GM19438 (cell line): ENCODE measurements around the gene MDH2.
"Not testable (repeated sequence)": the region's sequence is repeated elsewhere in the genome, so short reads cannot be mapped to it uniquely, and the experiment has no call there.

Source experiments
- ATAC-seq: cut with Tn5 transposase; IDR thresholded peaks from one replicate; pipeline ENCODE4 v1.9.1; 2021; ENCODE audit warnings: low read depth; ENCODE audit not compliant: unreplicated experiment

Gene MDH2

DNA sequence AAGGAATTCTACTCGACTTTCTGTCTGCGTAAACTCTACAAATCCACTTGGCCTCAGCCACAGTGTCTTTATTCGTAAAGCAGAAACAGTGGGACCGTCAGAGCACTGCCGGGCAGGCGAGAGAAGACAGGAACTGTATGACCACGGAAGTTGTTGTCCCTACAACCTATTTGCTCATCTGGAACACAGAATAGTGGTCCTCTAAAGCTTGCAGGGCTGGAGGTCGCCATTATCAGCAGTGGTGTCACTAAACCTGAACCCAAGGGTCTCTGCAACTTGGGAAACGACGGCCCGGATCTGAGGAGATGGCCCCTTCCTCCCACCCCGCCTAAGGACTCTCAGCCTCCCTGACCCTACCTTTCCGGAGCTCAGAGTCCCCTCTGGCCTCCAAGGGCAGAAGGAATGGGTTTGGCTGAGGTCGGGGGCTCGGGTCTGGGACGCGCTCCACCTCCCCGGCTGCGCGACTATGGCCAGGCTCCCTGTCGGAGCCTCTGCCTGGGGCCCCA is 548 bp upstream of the MDH2 start:
- no peak for ATAC-seq

DNA sequence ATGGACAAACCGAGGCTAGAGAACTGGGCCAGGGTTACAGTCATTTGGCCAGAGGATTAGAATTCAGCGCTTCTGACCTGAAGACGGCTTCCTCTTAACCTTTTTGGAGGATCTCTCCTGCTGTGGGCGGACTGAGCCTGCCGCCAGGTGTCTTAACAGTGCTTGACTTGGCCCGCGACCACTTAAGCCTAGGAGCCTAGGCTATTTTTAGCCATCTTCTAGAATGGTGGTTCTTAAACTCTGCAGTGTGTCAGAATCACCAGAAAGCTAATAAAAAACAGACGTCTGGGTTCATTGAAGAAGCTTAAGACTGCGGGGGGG is 722 bp downstream of the MDH2 start:
- ATAC-seq: no peak

DNA sequence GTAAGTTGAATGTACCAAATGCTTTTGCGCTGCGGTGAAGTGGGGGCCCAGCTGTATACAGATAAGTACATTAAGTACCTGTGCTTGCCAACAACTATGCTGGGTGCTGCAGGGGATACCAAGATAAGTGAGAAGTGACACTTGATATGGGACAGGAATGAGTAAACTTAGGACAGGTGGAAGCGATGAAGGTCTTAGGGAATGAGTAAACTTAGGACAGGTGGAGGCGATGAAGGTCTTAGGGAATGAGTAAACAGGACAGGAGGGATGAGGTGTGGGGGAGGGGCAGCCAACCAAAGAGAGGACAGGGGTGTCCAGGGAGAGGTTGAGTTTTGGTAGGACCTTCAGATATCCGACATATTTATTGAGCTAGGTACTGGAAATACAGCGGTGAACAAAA is 1.4 kb downstream of the MDH2 start:
- no peak for ATAC-seq

DNA sequence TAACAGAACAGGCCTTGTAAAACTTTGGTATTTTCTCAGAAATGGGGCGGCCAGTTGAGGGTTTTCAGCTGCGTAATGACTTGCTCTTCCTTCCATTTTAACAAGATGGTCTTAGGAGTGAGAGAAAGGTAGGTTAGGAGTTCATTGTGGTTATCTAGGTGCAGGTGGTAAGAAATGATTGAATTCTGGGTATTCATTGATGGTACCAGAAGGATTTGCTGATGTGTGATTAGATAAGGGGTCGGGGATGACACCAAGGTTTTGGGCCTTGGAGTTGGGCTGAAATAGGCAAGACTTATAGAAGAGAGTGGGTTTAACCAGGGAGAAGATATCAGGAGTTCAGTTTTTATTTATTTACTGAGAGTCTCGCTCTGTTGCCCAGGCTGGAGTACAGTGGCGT is 2.6 kb downstream of the MDH2 start:
- ATAC-seq: no peak

DNA sequence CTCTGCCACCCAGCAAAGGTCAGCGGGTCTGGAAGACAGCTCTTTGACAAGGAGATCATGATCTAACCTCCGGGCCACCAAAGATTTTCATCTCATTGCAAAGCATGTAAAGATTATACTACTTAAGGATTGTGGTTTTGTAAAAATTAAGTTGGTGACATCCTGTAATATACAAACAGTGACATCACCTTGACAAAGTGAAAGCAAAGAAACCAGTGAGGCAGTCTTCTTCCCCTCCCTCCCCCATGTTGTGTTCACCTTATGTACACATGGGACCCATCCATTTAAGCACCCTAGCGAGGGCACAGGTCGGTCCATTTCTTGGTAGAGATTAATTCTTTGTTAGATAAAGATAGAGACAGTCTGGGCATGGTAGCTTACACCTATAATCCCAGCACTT is 3.9 kb downstream of the MDH2 start:
- no peak for ATAC-seq

DNA sequence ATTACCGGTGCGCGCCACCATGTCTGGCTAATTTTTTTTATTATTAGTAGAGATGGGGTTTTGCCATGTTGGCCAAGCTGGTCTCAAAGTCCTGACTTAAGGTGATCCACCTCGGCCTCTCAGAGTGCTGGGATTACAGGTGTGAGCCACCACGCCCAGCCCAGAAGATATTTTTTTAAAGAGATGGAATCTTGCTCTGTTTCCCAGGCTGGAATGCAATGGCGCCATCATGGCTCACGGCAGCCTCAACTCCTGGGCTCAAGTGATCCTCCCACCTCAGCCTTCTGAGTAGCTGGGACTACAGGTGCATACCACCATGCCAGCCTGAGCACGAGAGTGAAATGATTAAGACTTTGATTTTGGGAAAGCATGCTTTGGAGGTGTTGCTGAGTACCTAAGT is 4.8 kb downstream of the MDH2 start:
- ATAC-seq: not testable (repeated sequence)

DNA sequence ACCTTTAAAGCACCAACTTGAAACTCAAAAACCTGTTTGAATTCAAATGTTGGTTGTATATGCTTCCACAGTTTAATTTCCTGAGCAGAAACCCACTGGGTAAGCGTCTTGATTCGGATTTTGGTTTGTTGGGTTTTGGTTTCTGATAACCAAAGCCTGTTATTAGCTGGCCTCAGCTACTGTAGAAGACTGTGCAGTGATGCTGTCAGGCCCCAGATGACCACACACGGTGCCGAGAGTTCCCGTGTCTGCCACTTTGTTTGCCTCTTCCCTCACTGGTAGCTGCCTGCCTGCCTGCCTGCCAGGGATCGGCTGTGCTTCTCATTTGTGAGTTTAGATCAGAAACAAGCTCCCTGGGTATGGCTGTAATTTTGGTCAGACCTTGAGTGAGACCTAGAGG is 5.6 kb downstream of the MDH2 start:
- ATAC-seq: no peak

DNA sequence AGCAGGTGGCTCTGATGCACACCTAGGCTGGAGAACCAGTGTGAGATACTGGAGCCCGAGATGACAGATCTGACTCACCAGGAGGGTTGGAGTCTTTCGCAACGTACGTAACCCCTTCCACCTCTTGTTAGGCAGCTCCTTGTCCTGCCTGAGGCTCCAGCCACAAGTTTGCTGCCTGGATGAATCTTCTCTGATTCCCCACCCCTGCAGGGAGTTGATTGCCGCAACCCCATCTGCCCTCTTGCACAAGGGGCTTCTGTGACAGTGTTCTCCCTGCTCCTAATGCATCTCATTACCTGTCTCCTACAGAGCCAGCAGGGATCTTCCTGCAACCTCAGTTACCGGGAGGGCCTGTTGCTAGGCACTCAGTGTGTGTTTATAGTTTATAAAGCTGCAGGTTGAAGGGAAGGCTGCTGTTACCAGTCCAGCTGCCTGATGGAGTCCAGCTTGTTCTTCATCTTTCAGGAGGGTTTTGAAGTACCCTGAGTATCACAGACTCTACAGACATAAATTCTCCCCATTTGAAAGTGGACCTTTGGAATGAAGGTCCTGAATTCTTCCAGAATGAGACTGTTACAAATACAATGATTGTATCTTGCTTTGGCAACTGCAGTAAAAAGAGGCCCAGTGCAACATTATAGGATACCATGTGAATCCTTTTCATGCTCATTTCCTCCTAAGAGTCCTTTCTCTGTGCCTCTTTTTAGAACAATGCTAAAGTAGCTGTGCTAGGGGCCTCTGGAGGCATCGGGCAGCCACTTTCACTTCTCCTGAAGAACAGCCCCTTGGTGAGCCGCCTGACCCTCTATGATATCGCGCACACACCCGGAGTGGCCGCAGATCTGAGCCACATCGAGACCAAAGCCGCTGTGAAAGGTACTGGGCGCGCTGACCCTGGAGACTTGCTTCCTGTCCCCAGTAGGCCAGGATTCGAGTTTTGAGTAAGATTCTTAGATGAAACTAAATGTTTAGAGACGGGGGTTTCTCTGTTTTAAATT is 6.5 kb downstream of the MDH2 start:
- no peak for ATAC-seq

DNA sequence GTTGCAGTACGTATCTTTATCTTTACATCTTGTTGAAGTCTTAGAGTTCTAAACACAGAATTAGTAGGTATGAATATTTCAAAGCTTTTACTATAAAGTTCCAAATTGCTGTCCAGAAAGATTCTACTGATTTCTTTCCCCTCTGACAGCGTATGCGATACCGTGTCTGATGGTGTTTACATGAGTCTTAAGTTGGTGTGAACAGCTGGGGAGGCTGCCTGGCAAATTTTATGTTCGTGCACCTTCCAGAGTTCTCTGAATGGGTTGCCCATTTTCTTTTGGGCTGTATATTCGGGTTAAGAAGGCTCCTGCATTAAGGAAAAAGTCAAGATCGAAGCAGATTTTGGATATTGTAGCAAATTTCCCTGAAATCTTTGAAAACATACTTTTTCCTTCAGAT is 8.3 kb downstream of the MDH2 start:
- ATAC-seq: no peak

DNA sequence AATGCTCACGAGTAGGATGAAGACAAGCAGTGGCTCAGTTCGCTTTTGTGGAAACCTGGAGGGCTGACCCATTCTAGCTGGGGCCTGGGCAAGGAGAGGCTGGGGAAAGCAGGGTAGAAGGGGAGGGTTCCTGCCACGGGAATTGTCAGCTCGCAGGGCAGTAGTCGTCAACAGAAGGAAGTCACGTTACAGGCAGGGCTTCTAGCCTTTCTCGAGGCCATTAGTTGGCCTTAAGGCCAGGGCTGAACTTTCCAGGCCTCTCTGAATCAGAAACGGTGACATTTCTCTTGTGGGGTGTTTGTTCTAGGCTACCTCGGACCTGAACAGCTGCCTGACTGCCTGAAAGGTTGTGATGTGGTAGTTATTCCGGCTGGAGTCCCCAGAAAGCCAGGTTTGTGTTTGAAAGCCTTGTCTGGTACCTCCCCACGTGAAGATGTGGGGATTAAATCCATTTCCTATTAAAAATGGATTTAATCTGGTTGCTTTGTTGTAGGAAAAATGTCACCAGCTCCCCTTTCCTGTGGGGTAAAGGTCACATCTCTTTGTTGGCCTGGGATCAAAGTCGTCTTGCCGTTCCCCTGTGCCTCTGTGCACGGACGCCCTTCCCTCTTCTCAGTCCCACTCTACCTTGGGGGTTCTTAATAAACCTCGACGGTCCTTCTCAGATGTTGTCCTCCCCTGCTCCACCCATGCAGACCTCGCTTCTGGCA is 9.4 kb downstream of the MDH2 start:
- no peak for ATAC-seq

DNA sequence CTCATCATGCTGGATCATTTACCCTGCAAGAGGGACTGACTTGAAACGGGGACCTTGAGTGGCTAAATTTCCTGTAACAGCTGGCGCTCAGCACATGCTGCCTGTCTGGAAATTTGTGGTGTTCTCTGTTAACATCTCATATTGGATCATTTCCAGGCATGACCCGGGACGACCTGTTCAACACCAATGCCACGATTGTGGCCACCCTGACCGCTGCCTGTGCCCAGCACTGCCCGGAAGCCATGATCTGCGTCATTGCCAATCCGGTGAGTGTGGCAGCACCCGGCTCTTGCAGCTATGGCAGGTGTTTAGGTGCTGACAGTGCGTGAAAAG is 9.9 kb downstream of the MDH2 start:
- no peak for ATAC-seq

DNA sequence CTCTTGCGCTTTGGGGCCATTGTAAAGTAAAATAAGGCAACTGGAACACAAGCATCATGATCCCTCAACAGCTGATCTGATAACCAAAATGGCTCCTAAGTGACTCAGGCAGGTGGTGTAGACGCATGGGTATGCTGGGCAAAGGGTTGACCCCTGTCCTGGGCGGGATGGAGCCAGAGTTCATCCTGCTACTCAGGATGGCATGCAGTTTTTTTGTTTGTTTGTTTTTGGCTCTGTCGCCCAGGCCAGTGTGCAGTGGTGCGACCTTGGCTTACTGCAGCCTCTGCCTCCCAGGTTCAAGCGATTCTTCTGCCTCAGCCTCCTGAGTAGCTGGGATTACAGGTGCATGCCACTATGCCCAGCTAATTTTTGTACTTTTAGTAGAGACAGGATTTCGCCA is 10.8 kb downstream of the MDH2 start:
- not testable (repeated sequence) for ATAC-seq

DNA sequence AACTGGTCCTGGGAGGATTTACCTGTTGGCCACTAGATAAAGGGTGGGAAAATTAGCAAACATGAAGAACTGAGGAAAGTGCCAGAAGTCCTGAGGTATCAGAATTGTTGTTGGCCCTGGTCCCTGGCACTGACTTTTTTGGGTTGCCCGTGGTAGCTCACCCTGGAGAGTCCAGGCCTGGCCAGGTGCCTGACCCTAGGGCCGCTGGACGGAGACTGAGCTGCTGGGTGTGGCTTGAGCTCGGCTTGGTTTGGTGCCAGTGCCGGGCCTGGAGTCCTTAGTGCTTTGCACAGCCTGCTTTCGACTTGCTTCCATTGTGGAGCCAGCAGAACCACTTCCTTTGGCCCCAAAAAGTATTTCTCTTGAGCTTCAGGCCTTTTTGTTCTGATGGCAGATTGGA is 12.9 kb downstream of the MDH2 start:
- ATAC-seq: no peak

DNA sequence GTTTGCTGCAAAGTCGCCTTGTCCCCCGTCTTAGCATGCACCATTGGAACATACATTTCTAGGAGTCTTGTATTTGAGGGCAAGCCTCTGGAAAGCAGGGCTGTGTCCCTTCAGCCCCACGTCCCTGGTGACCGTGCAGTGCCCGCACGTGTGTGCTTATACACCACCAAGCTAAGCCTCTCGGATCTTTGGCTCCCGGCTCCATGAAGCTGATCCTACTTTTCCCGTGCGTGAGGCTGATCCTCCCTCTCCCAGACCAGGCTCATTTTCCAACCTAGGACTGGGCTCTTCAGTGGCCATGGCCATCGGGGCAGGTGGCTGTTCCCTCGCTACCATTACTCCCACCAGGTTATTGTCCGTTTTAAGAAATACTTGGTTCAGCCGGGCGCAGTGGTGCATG is 14.3 kb downstream of the MDH2 start:
- ATAC-seq: no peak

DNA sequence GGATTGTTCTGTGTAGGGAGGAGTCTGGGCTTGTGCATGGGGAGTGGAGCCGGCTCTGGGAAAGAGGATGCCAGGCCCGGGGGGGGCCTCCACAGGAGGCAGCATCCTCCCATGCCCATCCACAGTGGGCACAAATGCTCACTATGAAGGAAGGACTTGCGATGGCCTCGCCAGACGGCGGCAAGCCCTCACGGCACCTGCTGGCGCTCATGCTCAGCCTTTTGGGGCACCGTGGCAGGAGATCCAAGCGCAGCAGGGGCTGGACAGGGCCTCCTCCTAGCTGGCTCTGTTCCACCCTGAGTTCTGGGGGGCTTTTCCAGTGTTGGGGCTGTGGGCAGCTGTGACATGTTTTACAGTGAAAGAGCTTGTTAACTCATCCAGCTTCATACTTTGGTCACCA is 15.2 kb downstream of the MDH2 start:
- ATAC-seq: no peak

DNA sequence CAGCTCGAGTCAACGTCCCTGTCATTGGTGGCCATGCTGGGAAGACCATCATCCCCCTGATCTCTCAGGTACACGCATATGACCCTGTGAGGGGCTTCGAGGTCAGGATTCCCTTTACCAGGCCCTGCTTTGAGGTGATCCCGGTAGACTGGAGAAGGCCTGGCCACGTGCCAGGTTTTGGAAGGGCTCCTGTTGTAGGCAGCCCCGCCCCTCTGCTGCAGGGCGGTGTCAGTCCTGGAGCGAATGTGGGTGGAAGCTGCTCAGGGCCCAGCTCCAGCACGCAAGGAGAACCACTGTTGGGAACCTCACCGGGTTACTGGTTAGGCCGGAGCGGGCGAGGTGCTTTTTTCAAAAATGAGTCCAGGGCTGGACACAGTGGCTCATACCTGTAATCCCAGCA is 15.6 kb downstream of the MDH2 start:
- ATAC-seq: no peak

DNA sequence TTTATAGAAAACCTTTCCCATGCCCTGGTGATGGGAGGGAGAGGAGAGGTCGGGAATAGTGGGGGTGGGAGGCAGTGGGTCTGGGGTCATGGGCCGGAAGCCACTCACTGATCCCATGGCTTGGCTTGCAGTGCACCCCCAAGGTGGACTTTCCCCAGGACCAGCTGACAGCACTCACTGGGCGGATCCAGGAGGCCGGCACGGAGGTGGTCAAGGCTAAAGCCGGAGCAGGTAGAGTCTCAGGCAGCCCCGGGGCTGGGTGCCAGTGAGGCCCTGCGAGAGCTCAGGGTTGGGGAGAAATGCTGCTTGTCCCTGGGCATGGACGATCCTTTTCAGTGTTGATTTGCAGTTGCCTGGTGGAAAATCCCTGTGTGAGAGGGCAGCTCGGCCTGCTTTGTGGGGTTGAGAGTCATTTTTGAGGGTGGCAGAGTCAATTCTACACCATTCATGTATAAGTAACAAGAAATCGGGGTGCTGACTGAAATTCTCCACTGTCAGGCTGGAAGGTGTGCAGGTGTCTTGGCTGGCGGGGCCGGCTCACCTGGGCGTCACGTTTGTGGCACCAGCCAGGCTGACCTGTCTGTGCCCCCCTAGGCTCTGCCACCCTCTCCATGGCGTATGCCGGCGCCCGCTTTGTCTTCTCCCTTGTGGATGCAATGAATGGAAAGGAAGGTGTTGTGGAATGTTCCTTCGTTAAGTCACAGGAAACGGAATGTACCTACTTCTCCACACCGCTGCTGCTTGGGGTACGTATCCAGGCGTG is 16.5 kb downstream of the MDH2 start:
- ATAC-seq: no peak

DNA sequence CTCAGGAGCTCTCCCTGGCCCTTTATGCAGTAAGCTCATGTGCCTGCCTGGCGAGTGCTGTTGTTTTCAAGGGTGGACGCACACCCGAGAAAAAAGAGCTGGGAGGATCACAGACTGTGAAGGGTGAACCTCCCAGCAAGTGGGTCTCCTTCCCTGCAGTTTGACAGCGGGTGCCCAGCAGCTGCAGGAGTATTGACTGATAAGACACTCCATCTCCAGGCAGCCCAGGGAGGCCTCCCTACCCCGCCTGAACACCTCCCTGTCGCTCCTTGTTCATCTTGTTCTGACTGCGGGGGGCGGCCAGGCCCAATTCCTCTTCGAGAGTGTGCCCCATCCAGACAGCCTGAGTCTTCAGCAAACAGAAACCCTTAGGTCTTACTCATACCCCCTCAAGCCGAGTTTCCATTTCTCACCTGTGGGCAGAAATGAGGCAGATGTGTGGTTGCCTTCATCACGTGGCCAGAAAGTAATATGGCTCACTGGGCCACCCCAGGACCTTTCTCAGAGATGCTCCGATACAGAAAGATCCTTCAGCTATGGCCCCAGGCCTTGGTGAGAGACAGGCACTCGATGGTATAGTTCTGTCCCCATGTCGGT is 17.2 kb downstream of the MDH2 start:
- no peak for ATAC-seq

DNA sequence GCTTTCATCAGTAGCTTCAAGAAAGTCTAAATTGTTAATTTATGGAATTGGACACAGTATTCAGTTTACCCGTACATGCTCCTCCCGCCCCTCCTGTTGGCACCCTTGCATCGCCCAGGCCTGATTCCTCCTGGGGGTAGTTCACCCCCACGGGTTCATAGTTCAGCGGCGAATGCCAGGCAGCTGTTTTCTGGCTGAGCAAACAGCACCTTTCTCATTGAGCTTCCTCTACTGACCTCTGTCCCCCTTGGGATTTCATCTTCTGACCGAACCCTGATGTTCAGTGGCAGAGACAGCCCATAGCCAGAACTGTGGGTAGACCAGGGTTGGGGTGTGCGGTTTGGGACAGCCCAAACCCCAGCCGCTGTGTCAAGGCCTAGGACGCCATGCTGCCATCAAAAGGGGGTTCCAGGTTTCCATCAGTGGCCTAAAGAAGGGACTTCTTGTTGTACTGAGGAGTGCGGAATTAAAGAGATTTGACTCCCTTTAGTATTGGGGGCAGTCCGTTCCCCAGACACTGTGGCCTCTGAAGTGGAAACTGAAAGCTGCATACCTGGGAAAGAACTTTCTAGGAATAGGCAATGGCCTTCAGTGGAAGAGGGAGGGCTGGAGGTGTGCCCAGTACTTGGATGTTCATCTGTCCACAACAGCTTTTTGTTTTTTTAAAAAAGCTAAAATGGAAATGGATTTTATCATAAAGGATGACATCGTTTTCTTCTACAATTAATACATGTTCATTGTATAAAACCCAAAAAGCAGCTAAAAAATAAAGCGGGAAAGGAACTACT is 19.0 kb downstream of the MDH2 start:
- ATAC-seq: no peak

DNA sequence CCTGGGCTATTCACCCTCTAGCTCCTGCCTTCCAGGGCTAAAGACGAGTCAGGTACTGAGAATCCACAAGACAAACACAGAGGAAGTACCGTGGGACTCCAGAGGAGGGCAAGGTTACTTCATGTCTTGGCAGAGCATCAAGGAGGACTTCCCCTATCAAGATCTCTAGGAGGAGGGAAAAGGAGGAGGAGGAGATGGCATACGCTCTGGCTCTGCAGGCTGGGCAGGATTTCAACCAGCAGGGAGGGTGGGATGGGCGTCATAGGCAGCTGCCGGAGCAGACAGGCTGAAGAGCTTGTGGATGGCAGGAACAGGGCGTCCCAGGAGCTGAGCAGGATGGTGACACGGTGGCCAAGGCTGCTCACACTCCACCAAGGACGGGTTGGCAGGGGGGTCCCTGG is 21.3 kb downstream of the MDH2 start:
- ATAC-seq: no peak
